GM20000 (cell line): ENCODE data around the gene KLF15.

Experiments used
- DNase-seq: peaks from one replicate; pipeline ENCODE4 v3.0.0; 2012; ENCODE audit warnings: low spot score
- CTCF ChIP-seq: IDR thresholded peaks from 2 replicates; pipeline ENCODE4 v1.5.1; 2012; ENCODE audit warnings: mild to moderate bottlenecking, control low read depth; ENCODE audit errors: extremely low read depth, missing control alignments

The KLF15 gene

DNA sequence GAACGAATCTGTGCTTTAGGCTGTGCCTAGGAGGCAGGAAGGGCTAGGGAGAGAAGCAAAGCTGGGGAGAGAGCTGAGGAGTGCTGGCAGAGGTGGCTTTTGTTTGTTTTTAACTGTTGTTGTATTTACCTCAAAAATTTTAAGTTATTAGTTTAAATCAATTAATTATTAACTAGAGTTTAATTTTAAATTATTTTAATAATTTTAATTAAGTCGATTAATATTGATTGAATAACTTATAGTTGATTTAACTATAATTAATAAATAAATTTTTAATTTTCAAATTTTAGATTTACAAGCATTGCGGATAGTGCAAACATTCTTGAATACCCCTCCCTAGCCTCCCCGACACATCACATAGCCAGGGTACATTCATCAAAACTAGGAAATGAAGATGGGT lies 30.6 kb downstream of the KLF15 start:
- no peak for DNase-seq
- TF ChIP-seq CTCF: no peak

- TF ChIP-seq CTCF: no peak
- no peak for DNase-seq
Observed at GRCh38 chr3:126322181-126322967, 34.8 kb downstream of the KLF15 start.

GRCh38 chr3:126321490-126321889 lies 35.7 kb downstream of the KLF15 start:
- no peak for DNase-seq
- no peak for TF ChIP-seq CTCF

- no peak for TF ChIP-seq CTCF
- no peak for DNase-seq
Observed at GRCh38 chr3:126320517-126321293, 36.5 kb downstream of the KLF15 start.

DNA sequence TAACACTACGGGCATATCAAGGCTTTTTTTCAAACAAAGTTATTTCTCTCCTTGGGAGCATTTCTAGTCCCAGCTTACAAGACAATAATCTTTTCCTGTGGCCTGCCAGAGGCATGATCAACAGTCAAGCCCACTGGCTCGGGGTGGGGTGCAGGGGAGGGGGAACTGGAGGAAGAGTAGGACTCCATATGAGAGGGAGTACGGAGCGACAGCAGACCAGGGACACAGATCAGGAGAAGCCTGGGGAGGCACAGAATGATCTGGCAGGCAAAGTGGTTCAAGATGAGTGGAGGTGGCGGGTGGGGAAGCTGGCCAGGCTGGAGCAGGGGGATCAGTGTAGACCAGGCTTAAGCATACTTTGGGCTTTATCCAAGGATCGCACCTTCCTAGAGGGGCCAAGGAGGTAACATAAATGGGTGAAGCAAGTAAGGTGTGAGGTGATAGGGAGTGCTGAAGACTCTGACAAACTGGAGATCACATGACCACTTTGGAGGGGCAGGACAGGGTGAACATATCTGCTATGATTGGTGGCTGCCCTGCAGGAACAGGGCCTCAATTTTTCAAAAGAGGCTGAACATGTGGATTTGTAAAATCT lies 37.4 kb downstream of the KLF15 start:
- no peak for TF ChIP-seq CTCF
- DNase-seq: no peak

- DNase-seq: no peak
- TF ChIP-seq CTCF: no peak
Observed at GRCh38 chr3:126317029-126317996, 39.9 kb downstream of the KLF15 start.
